HG03342 (cell line): ENCODE results near the gene MZF1.
A peak's percentile ranks its signal among the peaks of the same experiment; 100 is the strongest.
"Not testable (repeated sequence)": the region's sequence is repeated elsewhere in the genome, so short reads cannot be mapped to it uniquely, and the experiment has no call there.

Source experiments
- ATAC-seq: cut with Tn5 transposase; IDR thresholded peaks from one replicate; pipeline ENCODE4 v1.9.1; 2021; ENCODE audit warnings: mild to moderate bottlenecking, moderate library complexity; ENCODE audit not compliant: unreplicated experiment

Gene MZF1

DNA sequence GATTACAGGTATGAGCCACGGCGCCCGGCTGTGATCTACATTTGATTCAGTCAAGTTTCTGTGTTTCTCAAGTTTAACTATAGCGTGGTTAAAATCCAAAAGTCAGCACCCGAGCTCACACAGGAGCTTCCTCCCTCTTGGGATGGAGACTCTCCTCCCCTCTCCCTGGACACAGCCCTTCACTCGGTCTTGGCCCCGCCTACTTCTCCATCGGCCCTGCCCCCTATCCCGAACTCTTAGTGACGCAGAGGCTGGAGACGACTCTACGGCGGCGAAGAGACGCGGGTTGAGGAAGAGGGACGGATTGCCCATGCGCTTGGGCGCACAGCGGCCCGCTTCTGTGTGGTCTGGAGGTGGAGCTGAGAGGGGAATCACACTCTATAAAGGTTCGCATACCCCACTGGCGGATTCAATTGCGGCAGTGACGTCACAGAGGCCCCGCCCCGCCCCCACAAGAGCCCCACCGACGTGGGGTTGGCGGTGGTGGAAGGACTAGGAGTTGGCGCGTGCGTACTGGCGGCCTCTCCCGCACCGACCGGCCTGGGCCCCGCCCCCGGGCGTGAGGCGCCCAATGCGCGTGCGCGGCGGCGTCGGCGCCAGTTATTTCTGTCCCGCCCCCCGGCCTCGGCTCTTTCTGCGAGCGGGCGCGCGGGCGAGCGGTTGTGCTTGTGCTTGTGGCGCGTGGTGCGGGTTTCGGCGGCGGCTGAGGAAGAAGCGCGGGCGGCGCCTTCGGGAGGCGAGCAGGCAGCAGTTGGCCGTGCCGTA lies 29.1 kb downstream of the MZF1 start, which contains the start of gene TRIM28:
TRIM28 (plus strand) TSS at position 239 of the 765 bp plus-strand sequence. CDS start 694 bp downstream, outside the sequence.
- peak; percentile 77 for ATAC-seq

DNA sequence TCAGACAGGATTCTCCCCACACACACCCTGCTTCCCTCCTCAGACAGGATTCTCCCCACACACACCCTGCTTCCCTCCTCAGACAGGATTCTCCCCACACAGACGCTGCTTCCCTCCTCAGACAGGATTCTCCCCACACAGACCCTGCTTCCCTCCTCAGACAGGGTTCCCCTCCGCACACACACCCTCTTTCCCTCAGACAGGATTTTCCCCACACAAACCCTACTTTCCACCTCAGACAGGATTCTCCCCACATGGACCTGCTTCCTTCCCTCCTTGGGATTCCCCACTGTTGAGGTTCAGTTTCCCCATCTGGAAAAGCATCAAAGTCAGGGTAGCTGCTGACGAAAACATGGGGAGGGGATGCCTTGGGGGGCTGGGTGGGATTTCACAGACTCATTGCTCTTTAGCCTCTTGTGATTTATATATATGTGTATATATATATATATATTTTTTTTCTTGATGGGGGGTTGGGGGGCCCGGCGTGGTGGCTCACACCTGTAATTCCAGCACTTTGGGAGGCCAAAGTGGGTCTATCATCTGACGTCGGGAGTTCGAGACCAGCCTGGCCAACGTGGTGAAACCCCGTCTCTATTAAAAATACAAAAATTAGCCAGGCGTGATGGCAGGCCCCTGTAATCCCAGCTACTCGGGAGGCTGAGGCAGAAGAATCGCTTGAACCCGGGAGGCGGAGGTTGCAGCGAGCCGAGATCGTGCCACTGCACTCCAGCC lies 30.3 kb downstream of the MZF1 start:
- ATAC-seq, result not testable (repeated sequence)

DNA sequence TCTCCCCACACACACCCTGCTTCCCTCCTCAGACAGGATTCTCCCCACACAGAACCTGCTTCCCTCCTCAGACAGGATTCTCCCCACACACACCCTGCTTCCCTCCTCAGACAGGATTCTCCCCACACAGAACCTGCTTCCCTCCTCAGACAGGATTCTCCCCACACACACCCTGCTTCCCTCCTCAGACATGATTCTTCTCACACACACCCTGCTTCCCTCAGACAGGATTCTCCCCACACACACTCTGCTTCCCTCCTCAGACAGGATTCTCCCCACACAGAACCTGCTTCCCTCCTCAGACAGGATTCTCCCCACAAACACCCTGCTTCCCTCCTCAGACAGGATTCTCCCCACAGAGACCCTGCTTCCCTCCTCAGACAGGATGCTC lies 34.0 kb downstream of the MZF1 start:
- not testable (repeated sequence) for ATAC-seq

DNA sequence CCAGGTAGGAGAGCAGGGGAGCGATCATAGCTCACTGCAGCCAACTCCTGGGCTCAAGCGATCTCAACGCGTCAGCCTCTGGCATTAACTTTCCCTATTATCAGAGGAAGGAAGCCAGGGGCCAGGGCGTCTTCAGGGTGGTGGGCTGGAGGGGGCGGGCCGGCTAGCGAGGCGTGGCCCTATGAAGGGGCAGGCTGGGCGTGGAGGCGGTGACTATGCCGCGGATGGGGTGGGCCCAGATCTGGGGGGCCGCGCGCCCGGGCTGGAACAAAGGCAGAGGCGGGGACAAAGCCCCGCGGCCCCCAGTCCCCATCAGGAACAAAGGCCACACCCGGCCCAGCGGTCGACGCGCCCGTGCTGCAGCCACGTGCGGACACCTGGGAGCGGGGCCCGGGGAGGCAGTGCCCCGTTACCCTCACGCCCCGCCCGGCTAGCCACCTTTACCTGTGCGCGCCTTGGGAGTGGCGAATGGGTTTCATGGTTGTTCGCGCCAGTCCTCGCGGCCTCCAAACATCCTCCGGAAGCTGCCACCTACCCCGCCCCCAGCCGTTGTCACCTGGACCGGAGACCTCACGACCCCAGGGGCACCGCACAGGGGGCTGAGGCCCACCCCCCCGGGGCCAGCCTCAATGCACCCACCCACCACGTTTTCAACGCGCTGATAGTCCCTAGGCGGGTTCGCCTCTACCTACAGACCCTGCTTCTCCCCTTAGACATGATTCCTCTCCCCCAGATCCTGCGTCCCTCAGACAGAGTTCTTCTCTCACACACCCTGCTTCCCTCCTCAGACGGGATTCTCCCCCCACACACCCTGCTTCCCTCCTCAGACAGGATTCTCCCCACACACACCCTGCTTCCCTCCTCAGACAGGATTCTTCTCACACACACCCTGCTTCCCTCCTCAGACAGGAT lies 34.6 kb downstream of the MZF1 start:
- ATAC-seq, result no peak

DNA sequence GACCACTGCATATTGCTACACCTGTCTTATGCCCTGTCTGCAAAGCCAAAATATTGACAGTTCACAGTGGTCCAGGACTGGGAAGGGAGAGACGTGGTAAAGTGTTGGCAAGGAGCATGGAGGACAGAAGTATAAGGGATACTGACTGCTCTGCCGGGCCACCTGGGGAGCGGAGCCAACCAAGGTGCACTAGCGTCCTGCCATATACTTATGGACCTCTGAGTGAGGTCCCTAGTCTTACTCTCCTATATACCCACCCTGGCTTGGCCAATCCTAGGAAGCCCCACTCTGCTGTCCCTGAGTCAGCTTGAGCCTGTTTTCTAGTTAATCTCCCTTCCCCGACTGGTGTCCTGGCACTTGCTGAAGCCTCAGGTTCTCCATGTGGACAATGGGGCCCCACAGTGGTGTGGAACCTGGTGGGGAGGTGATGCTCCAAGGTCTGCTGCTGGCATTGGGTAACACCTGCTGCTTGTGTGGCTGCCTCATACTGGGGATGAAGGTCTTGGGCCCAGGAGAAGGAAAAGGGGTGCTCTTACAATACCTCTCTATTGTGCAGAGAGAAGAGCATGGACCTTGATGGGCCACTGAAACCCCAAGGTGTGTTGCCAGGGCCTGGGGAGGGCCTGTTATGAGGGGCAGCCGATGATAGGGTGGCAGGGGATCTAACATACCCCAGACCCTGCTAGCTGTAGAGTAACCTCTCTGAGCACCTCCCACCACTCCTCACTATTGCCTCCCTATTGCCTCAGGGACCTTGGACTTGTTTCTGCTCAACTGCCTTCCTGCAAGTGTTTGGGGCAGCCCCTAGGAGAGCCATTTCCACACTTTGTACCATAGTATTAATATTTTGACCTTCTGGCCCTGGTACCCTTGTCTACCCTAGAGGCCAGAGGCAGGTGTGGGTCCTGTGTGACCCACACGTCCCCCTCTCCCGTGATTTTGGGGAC lies 36.0 kb downstream of the MZF1 start:
- ATAC-seq, result no peak

DNA sequence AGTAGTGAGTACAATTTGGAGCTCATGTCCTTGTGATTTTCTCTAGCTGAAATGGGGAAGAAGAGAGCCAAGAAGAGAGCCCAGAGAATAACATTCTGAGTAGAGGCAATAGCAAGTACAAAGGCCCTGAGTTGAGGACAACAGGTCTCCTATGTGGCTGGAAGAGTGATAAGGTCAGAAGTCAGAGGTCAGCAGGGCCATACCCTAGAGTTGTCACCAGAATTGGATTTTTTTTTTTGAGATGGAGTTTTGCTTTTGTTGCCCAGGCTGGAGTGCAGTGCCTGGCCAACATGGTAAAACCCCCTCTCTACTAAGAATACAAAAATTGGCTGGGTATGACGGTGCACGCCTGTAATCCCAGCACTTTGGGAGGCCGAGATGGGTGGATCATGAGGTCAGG lies 37.3 kb downstream of the MZF1 start:
- ATAC-seq, result no peak

DNA sequence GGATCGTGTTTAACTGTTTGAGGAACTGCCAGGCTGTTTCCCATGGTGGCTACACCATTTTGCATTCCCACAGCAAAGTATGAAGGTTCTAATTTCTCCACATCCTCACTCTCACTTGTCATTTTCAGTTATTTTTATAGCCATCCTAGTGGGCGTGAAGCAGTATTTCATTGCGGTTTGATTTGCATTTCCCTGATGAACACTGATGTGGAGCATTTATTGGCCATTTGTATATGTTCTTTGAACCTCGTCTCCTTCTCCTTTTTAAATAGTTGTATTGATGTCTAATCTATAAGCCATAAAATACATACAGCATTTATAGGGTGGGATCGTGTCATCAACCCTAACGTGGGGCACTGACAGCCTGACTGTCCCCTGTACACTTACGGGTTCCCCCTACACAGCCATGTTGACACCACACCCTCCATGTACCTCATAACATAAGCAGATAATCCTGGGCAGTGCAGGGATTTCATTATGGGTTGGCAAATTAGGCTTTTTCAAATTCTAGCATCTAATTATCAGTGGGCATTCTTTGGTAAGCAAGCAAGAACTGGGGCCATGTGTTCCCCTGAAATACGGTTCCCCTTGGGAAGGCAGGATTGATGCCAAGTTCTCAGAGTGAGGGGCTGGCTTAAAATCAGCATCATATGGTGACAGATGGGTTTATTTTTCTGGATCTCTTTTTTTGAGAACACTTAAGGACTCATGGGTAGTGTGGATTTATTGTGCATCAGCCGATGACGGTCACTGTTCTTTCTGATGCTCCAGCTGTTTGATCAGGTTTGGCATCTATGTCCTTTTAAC lies 41.9 kb downstream of the MZF1 start:
- ATAC-seq, result no peak

DNA sequence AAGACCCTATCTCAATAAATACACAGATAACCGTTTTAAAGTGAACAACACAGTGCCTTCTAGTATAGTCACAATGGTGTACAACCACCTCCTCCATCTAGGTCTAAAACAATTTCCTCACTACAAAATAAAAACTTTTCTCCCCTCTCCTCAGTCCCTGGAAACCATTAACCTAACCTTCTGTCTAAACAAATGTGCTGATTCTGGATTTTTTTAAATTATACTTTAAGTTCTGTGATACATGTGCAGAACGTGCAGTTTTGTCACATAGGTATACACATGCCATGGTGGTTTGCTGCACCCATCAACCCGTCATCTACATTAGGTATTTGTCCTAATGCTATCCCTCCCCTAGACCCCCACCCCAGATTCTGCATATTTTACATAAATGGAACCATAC lies 43.7 kb downstream of the MZF1 start:
- no peak for ATAC-seq

DNA sequence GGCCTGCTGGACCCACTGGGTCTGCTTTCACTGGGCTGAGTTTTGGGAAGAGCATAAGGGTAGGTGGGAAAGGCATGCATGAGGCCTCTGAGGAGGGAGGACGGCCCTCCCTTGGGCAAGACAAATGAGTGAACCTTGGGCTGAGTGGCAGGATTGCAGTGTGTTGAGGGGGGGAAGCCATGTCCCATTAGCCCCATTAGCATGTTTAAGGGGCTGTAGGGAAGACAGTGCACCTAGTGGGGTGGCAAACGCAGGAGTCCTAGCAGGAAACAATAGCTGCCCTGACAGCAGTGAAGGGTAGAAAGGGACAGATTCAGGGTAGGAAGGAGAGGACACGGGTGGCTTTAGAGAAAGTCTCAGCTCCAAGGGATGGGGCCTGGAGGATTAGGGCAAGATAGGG lies 50.4 kb downstream of the MZF1 start:
- ATAC-seq, result no peak

DNA sequence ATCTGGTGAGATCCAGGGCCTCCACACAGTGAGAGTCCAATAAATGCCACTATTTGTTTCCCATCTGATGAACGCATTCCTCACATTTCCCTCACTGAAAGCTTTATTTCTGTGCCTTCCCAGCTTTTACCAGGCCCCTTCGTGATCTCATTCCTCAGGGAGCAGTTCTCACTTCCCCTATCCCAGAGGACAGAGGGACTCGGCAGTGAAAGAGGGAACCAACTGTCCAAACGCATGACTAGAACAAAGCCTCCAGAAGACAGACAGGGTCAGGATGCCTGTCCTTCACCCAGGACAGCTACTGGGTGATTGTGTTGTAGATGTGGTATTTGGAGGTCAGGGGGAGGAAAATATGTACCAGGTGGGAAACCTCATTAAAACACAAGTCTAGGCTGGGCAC lies 51.5 kb downstream of the MZF1 start:
- ATAC-seq, result no peak

DNA sequence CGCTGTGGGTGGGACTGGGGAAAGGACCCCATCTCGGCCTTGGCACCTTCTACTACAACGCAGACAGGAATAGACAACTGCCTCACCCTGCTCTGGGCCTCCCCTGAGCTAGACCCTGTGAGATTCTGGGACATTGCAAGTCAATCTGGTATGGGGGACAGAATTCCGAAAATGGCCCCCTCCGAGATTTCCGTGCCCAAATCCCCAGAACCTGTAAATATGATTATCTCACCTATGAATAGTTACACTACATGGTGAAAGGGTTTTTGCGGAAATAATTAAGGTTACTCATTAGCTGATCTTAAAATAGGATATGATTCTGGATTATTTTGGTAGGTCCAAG lies 52.9 kb downstream of the MZF1 start:
- ATAC-seq, result no peak

DNA sequence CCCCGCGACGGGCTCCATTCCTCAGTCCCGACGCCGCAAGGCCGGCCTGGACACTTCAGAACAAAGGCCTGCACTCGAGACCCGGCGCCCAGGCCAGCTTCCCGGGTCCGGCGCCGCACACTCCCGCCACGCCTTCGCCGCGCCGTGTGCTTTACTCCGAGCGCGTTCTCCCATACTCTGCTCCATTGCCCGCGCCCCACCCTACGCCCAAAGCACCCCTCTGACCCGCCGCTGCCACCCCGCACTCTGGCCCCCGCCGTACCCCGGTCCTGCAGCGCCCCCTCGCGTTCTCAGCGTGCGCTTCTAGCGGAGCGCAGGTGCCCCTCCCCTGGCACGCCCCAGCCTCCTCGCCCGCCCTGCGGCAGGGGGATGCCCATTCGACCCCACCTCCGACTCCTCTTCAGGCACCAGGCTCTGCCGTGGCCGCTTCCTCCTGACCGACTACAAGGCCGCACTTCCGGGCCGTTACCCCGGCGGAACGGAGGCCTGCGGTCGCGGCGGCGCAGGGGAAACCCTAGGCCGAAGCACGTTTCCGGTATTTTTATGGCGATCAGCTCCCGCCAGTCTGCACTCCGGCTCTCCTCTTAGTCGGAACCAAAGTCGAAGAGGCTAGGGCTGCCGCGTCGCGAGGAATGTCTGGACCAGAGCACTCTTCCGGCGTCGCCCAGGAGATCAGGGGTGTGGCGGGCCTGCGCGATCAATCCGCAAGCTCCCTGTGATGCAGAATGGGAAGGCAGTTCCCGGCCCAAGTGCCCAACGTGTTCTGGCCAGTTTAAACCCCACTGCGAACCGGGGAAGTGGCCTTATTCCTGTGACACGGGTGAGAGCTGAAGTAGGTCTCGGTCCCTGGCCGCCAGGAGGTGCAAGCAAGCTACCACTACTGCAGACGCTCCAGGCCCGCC lies 53.5 kb downstream of the MZF1 start, which contains the start of gene ZBTB45:
ZBTB45 (minus strand) TSS at position 456 of the 902 bp plus-strand sequence. CDS start 2,137 bp downstream, outside the sequence.
- ATAC-seq, result peak; percentile 75

DNA sequence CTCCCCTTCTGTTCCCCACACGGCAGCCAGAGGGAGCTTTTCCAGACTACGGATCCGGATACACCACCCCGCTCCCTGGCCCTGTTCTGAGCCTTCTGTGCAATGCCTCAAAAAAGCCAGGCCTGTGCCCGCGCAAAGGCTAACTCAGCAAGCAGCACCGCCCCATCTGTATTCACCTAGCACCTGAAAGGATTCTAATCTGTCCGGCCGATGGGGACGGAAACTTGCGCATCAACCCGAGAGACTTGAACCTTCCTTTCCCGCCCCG lies 54.1 kb downstream of the MZF1 start:
- no peak for ATAC-seq

DNA sequence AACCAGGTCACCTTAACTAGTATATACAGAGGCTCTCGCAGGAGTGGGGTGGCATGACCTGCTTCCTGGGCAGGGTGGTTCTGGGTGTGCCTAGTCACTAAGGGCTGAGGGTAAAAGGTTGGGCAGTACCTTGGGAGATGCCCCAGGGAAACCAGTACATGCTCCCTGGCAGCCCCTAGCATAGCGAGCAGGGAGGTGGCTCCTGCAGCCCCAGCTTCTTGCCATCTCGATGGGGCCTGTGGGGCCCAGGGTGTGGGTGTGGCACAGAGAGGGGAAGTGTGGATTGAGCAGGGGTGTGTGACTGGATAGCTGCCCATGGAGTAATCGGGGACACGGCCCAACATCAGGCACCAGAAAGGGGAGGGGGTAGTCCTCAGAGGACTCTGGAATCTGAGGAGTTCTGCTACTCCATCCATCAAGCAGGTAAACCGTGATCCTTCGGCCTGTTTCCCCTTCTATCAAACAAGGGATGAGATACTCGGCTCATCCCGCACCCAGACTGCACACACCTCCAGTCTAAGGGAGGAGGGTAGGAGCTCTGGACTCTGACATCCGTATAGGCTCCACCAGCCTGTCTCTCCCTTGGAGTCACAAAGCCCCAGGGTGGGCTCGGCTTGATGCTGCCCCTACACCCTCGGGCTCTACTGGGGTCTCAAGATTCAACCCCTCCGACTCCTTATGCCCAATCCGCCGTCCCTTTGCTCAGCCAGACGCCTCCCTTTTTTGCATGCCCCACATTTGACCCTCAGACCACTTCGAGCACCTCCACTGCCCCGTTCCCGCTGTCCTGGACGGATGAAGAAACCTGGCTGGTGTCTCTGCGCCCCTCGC lies 54.7 kb downstream of the MZF1 start:
- no peak for ATAC-seq

DNA sequence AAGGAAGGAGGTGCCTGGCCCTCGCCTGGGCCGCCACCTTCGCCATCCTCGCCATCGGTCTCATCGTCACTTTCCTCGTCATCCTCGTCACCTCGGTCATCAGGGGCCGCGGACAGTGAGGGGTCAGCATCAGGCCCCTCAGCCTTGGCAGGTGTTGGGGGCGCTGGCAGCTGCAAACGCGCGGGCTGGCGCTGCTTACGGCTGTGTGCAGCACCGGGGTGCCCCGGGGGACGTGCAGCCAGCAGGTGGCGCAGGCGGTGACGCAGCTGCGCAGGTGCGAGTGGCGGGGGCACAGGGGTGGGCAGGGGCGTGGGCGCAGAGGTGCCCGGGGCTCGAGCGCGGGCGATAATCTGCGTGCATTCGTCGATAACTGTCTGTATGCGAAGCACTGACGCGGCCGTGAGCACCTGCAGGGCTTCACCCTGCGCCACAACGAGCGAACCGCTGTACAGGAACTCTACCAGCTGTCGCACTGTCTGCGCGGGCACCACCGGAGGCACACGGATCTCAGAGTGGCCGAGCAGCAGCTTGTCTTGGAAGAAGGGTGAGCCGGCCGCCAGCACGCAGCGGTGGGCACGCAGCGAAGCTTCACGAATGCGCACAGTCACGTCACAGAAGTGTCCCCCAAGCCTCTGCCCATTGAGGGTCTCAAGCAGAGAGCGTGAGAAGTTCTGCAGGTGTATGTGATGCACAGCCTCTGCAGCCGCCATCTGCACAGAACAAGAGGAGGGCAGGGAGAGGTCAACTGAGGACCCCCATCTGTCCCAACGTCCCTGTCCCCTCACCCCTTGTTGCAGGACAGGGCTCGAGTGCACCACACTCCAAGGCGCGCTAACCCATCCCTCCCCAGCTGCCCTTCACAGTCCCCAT lies 55.9 kb downstream of the MZF1 start:
- ATAC-seq, result no peak

DNA sequence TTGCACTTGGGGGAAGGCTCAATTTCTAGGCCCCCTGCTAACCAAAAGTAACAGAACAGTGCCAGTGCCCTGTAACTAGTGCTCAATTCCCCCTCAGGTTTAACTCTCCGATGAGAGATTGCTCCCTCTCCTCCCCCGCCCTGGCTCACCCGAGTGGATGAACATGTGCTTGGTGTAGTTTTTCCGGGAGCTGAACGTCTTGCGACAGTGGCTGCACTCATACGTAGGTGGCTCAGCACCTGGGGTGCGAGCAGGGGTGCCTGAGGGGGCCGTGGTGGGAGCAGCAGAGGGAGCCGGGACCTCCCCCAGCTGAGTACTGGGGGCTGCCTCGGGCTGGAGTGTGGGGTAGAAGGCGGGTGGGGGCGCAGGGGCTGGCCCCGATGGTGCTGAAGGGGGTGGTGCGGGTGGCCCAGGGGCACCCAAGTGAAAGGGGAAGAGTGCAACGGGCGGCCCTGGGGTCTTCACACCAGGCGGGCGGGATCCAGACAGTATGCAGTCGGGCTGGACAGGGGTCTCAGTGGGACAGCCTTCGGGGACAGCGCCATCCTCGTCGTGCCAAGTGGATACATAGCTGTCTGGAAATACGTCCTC lies 56.8 kb downstream of the MZF1 start:
- ATAC-seq, result no peak
